ENCODE measurements around the gene LCN10.

The LCN10 gene

GRCh38 chr9:136697146-136697820 lies 45.5 kb downstream of the LCN10 start:
- no peak for TF ChIP-seq CTCF (IDR thresholded peaks at IDR 0.05; ENCODE audit: low read length, missing control alignments)
- no peak overlapping the region for H3K4me3 ChIP-seq (replicated peaks; ENCODE audit: low read depth, low read length)
- DNase-seq (ENCODE audit: low read depth): no peak

- no peak overlapping the region for H3K4me3 ChIP-seq (replicated peaks; ENCODE audit: low read depth, low read length)
- DNase-seq (ENCODE audit: low read depth): no peak
- no peak for TF ChIP-seq CTCF (IDR thresholded peaks at IDR 0.05; ENCODE audit: low read length, missing control alignments)
These were observed 46.2 kb downstream of the LCN10 start for GRCh38 chr9:136696502-136696901.

- no peak overlapping the region for H3K4me3 ChIP-seq (replicated peaks; ENCODE audit: low read depth, low read length)
- no peak for TF ChIP-seq CTCF (IDR thresholded peaks at IDR 0.05; ENCODE audit: low read length, missing control alignments)
- DNase-seq (ENCODE audit: low read depth): no peak
These were observed 46.8 kb downstream of the LCN10 start for GRCh38 chr9:136695955-136696354.

- no peak for TF ChIP-seq CTCF (IDR thresholded peaks at IDR 0.05; ENCODE audit: low read length, missing control alignments)
- no peak overlapping the region for H3K4me3 ChIP-seq (replicated peaks; ENCODE audit: low read depth, low read length)
- DNase-seq (ENCODE audit: low read depth): no peak
These were observed 47.3 kb downstream of the LCN10 start for GRCh38 chr9:136695435-136695895.

- no peak overlapping the region for H3K4me3 ChIP-seq (replicated peaks; ENCODE audit: low read depth, low read length)
- no peak for TF ChIP-seq CTCF (IDR thresholded peaks at IDR 0.05; ENCODE audit: low read length, missing control alignments)
- no peak for DNase-seq (ENCODE audit: low read depth)
These were observed 47.9 kb downstream of the LCN10 start for GRCh38 chr9:136694872-136695247.

- no peak overlapping the region for H3K4me3 ChIP-seq (replicated peaks; ENCODE audit: low read depth, low read length)
- peak; percentile 50 for DNase-seq (ENCODE audit: low read depth)
- TF ChIP-seq CTCF (IDR thresholded peaks at IDR 0.05; ENCODE audit: low read length, missing control alignments): peak; percentile 74
These were observed 48.4 kb downstream of the LCN10 start for GRCh38 chr9:136694163-136694871.

Data from fibroblast of pulmonary artery (primary cell).